Panc1 (cell line): ENCODE measurements around the gene NUTM2D. TPM values are rescaled to one million over a fixed set of nuclear protein-coding genes. Genes with fewer than 3 reads are reported as not detected.
A peak's percentile ranks its signal among the peaks of the same experiment; 100 is the strongest.
"Not testable (repeated sequence)": the region's sequence is repeated elsewhere in the genome, so short reads cannot be mapped to it uniquely, and the experiment has no call there.

Experiments used
- ATAC-seq: fragments of 200-7000 bp; cut with Tn5 transposase; 2 replicates; pipeline ENCODE4 v1.9.1; 2020; ENCODE audit warnings: mild to moderate bottlenecking, moderate library complexity
- BruUV-seq: library from RNA; stranded (reverse); fragments of 400-500 nt; replicated peaks from 2 replicates; lab custom pipeline; 2021; lab: Mats Ljungman, UMichigan
- CTCF ChIA-PET: fragments of 300-600 bp; sonication (Branson Sonifier 250); formaldehyde crosslinking; loops from one replicate; lab custom pipeline; 2022; ENCODE audit warnings: antibody characterized with exemption; lab: Charles Lee
- POLR2A ChIA-PET: fragments of 300-600 bp; sonication (Branson Sonifier 250); formaldehyde crosslinking; loops from one replicate; lab custom pipeline; 2022; ENCODE audit warnings: antibody characterized with exemption; lab: Charles Lee
- DNase-seq: peaks from one replicate; pipeline ENCODE4 v3.0.0-alpha.2; 2010; ENCODE audit warnings: low read depth, low spot score
- H3K27ac ChIP-seq: 2 replicates; pipeline ENCODE4 v1.5.1; 2011; ENCODE audit warnings: mild to moderate bottlenecking, low read length, inconsistent platforms
- H3K27me3 ChIP-seq: fragments of 200-500 bp; sonication (Bioruptor generic); 2 replicates; pipeline ENCODE4 v1.6.0; 2014; ENCODE audit warnings: low read length, inconsistent platforms; ENCODE audit not compliant: control insufficient read depth, insufficient read depth
- H3K36me3 ChIP-seq: fragments of 200-500 bp; sonication (Bioruptor generic); 2 replicates; pipeline ENCODE4 v1.5.1; 2014; ENCODE audit warnings: inconsistent platforms, mild to moderate bottlenecking, low read length, moderate library complexity; ENCODE audit not compliant: control insufficient read depth, insufficient read depth
- H3K4me1 ChIP-seq: 2 replicates; pipeline ENCODE4 v1.5.1; 2011; ENCODE audit warnings: inconsistent platforms, mild to moderate bottlenecking, low read length, moderate library complexity; ENCODE audit not compliant: control insufficient read depth, insufficient read depth
- H3K4me3 ChIP-seq, 2 experiments: 2 replicates each; pipeline ENCODE4 v1.5.1; 2011 to 2012; ENCODE audit warnings: low read depth in 2 of 2, low read length in 2 of 2, mild to moderate bottlenecking in 2 of 2, inconsistent platforms in 1 of 2, moderate library complexity in 1 of 2
- H3K9me3 ChIP-seq: fragments of 200-500 bp; sonication (Bioruptor generic); 2 replicates; pipeline ENCODE4 v1.5.1; 2014; ENCODE audit warnings: low read depth, mild to moderate bottlenecking, inconsistent platforms, low read length, moderate library complexity; ENCODE audit not compliant: control insufficient read depth, insufficient read depth
- in situ Hi-C: cut with HindIII; loops from 2 replicates; pipeline ENCODE4 v1.10.0; 2016; ENCODE audit warnings: low sequenced_read_pairs, low pct_unique_long_range_greater_than_20kb
- intact Hi-C: fragments of 100-400 bp; cut with micrococcal nuclease; formaldehyde crosslinking; loops from one replicate; pipeline ENCODE4 v1.10.0; 2022; ENCODE audit not compliant: unreplicated experiment
- total RNA-seq: library from RNA; stranded (reverse); gene quantifications from one replicate; pipeline ENCODE4 v1.2.1, GENCODE V29; 2021; ENCODE audit not compliant: unreplicated experiment

Gene NUTM2D
- total RNA-seq, 1 experiment from 2014 or later = 1.5 TPM

DNA sequence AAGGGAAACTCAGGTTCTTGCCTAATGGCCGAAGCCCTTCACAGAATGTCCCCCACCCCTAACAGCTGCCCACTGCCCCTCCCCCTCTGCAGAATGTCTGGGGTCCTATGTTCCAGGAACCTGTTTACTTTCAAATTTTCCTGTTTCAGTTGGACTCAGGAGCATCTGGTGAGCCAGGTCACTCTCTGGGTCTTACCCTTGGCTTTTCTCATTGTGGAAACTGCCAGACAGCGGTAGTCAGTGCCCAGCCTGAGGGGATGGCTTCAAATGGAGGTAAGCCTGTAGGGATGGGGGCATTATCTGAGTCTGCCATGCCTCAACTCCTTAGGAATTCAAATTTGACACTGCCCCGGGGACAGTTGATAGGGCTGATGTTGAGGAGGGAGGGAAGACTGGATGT is 615 bp downstream of the NUTM2D start:
- BruUV-seq, POLR2A ChIA-PET, intact Hi-C loops, H3K27me3 ChIP-seq, H3K27ac ChIP-seq, H3K4me1 ChIP-seq, in situ Hi-C loops, H3K9me3 ChIP-seq, H3K4me3 ChIP-seq, ATAC-seq, DNase-seq, CTCF ChIA-PET, H3K36me3 ChIP-seq: not testable (repeated sequence)

DNA sequence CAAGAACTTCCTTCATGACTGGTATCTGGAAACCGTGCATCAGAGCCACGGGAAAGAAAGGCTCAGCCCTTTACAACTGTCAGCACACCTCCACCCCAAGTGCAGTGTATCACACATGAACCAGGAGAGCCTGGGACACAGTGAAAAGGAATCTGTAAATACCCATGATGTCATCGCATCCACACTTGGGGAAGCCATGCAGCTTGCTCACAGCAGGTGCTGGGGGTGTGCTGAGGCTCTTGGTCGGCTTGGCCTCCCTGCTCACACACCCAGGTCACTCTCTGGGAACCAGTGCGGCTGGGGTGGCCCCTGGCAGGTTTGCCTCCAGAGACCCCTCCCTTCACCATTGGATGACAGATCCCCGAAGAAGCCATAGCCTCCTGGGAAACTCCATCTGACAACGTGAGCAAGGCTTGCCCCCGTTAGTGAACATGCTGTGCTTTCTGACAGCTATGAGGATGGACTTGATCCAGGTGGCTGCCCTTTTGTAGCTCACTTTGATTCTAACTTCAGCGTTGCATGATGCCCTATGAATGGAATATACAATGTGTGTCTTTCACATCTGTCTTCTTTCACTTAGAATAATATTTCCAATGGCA is 12.1 kb downstream of the NUTM2D start:
- H3K4me3 ChIP-seq, H3K27ac ChIP-seq, in situ Hi-C loops, CTCF ChIA-PET, POLR2A ChIA-PET, BruUV-seq, H3K27me3 ChIP-seq, ATAC-seq, H3K36me3 ChIP-seq, intact Hi-C loops, H3K4me1 ChIP-seq, H3K9me3 ChIP-seq, DNase-seq: not testable (repeated sequence)

DNA sequence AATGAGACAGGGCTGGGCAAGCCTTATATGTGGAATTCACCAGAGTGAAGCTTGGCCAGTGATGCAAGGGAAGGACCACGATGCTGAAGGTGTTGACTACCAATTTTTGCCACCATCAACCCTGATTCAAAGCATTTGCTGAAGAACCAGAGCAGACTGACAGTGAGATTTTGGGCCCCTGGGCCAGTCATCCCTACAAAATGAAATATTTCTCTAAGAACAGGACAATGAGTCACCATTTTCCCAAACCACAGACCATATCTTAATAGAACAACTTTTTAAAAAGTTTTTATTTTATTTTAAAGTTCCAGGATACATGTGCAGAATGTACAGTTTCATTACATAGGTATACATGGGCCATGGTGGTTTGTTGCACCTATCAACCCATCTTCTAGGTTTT is 16.5 kb downstream of the NUTM2D start:
- H3K4me3 ChIP-seq, intact Hi-C loops, H3K36me3 ChIP-seq, H3K9me3 ChIP-seq, H3K27ac ChIP-seq, ATAC-seq, CTCF ChIA-PET, BruUV-seq, POLR2A ChIA-PET, H3K27me3 ChIP-seq, DNase-seq, H3K4me1 ChIP-seq, in situ Hi-C loops: not testable (repeated sequence)

DNA sequence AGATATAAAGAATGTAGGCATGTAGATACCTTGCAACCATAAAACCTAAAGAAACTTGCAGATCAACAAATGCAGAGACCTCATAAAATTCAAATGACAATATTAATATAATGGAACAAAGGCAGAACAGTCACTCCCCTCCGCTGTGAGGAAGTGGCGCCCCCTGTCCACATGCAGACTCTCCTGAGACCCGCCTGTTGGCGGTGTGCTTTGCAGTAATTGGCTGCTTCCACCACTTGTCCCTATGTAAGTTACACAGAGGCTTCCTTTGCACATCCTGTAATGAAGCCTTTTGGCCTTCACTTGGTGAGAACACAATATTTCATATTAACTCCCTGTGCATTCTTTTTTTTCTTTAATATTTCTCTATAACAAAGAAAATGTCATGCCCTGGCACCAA is 21.6 kb downstream of the NUTM2D start:
- BruUV-seq, POLR2A ChIA-PET, H3K4me1 ChIP-seq, H3K36me3 ChIP-seq, DNase-seq, ATAC-seq, in situ Hi-C loops, H3K27me3 ChIP-seq, intact Hi-C loops, CTCF ChIA-PET, H3K4me3 ChIP-seq, H3K9me3 ChIP-seq, H3K27ac ChIP-seq: not testable (repeated sequence)

DNA sequence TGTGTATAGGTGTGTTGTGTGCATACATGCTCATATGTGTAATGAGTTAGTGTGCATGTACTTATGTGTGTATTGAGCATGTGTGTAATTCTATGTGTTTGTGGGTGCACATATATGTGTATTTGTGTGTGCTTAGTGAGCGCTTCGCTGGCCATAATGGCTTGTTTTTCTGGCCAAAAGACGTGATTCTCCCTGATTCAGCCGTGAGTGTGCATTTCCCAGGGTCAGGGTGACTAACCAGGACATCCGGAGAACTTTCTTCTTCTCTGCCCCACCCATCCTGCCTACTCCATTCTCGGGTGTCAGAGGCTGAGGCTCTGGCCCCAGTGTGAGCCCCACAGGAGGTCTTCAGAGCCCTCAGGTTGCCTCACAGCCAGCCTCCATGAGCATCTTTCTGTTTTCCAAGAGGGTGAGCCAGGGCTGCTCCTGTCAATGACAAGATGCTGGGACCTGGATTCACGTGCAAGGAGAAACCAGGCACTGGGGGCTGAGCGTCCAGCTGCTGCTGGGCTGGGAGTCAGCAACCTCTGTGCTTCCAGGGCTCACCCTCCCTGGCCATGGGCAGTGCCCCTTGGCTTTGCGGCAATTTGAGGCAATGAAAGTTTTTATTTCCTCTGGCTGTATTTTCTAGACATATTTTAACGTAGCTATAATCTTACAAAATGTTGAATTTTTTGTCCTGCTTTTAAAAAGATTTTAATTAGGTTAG is 25.8 kb downstream of the NUTM2D start:
- DNase-seq, in situ Hi-C loops, H3K27me3 ChIP-seq, H3K4me1 ChIP-seq, CTCF ChIA-PET, H3K27ac ChIP-seq, BruUV-seq, H3K9me3 ChIP-seq, H3K36me3 ChIP-seq, H3K4me3 ChIP-seq, intact Hi-C loops, POLR2A ChIA-PET: not testable (repeated sequence)
- ATAC-seq = peak; percentile 47; the same call in 1 of the 2 replicates

DNA sequence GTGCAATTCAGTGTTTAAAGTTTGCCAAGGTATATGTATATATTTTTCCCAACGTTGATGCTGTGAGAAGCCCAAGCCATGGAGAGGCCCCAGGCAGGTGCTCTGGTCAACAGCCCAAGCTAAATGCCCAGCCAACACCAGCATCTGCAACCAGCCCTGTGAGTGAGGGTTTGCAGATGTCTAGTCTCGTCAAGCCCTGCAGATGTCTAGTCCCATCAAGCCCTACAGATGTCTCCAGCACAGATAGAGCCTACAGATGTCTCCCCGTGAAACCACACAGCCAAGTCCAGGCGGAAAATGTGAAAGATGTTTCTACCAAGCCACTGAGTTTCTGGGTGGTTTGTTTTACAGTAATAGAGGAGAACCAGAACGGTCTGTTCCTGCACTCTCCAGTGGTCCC is 26.7 kb downstream of the NUTM2D start:
- POLR2A ChIA-PET, H3K27ac ChIP-seq, H3K4me3 ChIP-seq, CTCF ChIA-PET, H3K9me3 ChIP-seq, intact Hi-C loops, H3K36me3 ChIP-seq, DNase-seq, in situ Hi-C loops, ATAC-seq, H3K27me3 ChIP-seq, H3K4me1 ChIP-seq, BruUV-seq: not testable (repeated sequence)

DNA sequence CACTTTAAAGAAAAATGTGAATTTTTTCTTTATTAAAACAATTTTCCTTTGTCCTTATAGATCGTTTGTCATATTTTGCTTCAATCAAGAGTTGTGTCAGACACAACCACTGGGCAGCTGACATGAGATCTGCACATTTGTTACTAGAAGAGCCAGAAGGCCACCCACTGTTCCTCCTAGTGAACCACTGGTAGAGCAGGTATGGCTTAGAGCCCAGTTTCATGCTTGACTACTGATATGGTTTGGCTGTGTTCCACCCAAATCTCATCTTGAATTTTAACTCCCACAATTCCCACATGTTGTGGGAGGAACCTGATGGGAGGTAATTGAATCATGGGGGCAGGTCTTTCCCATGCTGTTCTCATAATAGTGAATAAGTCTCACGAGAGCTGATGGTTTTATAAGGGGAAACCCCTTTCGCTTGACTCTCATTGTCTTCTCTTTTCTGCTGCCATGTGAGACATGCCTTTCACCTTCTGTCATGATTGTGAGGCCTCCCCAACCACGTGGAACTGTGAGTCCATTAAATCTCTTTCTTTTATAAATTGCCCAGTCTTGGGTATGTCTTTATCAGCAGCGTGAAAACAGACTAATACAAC is 28.3 kb downstream of the NUTM2D start:
- POLR2A ChIA-PET = not testable (repeated sequence)

More for the DNA sequence above, 28.3 kb downstream of the NUTM2D start:
- H3K36me3 ChIP-seq, H3K4me1 ChIP-seq, H3K4me3 ChIP-seq, ATAC-seq, in situ Hi-C loops, H3K27ac ChIP-seq, H3K27me3 ChIP-seq, DNase-seq, intact Hi-C loops, CTCF ChIA-PET, BruUV-seq, H3K9me3 ChIP-seq: not testable (repeated sequence)
